ENCODE data around the gene IRF8.

IRF8 gene

DNA sequence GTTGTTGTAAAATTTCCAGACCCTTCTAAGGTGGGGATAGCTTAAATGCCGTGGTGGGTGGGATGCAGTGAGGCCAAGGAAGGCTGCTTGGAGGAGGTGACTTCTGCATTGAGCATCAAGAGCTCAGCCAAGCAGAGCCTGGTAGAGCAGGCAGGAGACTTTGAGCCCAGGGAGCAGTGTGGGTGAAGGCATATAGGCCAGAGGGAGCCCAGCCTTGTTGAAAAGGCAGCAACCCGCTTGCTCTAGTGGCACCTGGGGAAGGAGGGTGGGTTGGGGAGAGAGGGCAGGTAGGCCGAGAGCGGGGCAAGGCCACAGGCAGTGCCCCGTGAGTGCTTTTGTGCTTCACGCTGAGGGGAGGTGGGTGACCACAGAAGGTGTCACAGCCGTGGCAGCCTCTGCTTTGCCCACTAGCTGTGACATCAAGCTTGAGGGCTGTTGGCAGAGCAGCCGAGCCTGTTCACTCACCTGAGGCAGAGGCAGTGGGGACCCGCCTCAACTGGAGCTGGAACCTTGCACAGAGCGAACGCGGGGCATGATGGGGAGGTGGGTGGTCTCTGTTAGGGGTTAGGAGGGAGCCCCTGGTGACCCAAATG lies 56.1 kb downstream of the IRF8 start:
- no peak for DNase-seq (ENCODE audit: low read depth, low spot score)

DNA sequence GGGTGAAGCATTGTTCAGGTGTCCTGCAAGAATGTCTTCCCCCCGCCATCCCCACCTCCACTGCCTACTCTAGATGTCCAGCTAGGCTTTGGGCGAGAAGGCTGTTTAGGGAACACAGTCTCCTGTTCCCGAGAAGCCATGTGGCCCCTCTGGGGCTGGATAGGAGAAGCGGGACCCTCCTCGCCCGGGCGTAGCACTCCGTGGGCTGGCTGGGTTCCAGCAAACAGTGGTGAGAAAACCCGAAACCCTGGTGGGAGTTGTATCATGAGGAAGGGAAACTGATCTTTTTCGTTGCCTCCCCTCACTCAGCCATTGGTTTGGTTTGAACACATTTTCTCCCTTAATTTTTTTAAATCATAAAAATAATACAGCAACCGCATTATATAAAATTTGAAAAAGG lies 56.6 kb downstream of the IRF8 start:
- no peak for DNase-seq (ENCODE audit: low read depth, low spot score)

GRCh38 chr16:85956426-85956825 lies 57.5 kb downstream of the IRF8 start:
- no peak for DNase-seq (ENCODE audit: low read depth, low spot score)

DNA sequence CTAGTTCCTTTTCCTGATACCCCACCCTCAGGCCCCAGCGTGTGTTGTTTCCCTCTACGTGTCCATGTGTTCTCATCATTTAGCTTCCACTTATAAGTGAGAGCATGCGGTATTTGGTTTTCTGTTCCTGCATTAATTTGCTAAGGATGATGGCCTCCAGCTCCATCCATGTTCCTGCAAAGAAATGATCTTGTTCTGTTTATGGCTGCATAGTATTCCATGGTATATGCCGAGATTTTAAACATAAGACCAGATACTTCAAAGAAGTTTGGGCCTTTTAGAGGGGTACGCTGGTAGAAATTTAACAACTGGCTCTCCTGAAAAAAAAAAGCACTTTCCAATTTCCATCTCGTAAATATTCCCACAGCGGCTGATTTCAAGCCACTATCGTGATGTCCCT lies 59.8 kb downstream of the IRF8 start:
- no peak for DNase-seq (ENCODE audit: low read depth, low spot score)

DNA sequence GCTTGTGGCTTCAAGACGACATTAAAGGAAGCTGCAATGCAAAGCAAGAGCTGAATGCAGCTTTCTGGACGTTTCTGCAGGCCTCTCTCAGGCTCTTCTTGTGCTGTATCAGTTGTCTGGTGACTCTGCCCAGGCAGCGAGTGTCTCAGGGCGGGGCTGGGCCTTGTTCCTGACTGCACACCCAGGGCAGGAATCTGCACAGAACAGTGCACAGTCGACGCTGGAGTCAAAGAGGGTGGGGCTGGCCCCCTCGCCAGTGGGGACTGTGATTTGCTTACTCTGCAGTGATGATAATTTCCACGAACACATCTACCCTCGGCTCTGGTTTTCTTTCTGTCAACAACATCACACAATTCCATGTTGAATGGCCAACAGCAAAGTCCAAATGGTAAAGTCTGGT lies 60.7 kb downstream of the IRF8 start:
- no peak for DNase-seq (ENCODE audit: low read depth, low spot score)

DNA sequence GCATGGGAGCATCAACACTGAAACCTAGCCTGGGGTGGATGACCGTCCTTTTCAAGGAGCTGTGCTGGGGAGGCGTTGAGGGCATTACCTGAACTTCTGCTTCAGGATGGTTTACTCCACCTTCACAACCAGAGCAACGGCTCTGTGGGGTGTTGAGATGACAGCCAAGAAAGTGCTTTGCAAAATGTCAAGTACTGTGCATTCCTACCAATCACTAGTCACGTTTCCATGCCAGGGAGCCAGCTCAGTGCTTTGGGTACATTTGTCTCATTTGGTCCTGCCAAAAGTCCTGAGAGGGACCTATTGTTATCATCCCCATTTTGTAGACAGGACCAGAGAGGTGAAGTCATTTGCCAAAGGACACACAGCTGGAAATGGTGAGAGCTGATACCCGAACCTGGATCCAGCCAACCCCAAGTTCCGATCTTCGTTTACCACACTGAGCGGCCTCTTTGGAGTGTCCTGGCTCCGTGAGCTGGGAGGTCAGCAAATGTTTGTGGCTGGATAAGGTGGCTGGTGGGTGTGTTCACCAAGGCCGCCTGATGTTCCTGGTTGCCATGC lies 61.6 kb downstream of the IRF8 start:
- no peak for DNase-seq (ENCODE audit: low read depth, low spot score)

DNA sequence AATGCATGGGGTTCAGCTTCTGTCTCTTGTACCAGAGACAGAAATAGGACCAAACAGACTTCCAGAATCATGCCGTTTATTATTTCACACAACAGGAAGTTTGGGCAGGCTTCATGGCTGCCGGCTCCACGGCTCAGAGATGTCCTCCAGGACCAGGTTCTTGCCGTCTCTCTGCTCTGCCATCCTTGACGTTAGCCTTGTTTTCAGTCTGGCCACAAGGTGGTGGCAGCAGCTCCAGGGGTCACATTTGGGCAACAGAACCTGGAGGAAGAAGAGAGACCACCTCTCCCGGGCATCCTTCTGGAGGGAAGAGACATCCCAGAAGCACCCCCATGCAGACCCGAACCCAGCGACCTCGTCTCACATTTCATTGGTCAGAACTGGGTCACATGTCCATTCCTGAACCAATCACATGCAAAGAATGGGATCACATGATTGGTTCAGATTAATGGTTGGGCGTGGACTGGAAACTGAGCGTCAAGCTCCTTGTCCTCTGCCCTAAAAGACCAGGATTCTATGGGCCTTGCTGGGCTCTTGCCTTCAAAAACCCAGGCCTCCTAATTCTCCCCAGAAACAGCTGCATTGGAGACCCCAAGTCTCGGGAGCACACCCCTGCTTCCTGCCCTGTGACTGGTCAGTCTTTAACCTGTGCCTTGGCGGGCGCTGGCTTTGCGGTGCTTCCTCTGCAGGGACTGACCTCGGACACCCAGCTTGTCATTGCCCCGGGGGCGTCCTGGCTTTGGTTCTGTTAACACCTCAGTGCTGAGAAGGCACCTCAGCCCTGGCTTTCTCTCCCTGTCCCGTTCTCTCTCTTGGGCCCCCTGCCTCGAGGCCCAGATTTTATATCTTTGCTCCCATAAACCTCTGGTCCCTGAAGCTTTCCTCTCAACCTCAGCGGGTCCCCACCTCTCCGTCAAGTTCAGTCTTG lies 63.3 kb downstream of the IRF8 start:
- no peak for DNase-seq (ENCODE audit: low read depth, low spot score)

GRCh38 chr16:85963753-85964285 lies 64.9 kb downstream of the IRF8 start:
- no peak for DNase-seq (ENCODE audit: low read depth, low spot score)

- no peak for DNase-seq (ENCODE audit: low read depth, low spot score)
Observed at GRCh38 chr16:85965125-85965524, 66.2 kb downstream of the IRF8 start.

GRCh38 chr16:85967111-85967510 lies 68.1 kb downstream of the IRF8 start:
- DNase-seq (ENCODE audit: low read depth, low spot score), result no peak

DNA sequence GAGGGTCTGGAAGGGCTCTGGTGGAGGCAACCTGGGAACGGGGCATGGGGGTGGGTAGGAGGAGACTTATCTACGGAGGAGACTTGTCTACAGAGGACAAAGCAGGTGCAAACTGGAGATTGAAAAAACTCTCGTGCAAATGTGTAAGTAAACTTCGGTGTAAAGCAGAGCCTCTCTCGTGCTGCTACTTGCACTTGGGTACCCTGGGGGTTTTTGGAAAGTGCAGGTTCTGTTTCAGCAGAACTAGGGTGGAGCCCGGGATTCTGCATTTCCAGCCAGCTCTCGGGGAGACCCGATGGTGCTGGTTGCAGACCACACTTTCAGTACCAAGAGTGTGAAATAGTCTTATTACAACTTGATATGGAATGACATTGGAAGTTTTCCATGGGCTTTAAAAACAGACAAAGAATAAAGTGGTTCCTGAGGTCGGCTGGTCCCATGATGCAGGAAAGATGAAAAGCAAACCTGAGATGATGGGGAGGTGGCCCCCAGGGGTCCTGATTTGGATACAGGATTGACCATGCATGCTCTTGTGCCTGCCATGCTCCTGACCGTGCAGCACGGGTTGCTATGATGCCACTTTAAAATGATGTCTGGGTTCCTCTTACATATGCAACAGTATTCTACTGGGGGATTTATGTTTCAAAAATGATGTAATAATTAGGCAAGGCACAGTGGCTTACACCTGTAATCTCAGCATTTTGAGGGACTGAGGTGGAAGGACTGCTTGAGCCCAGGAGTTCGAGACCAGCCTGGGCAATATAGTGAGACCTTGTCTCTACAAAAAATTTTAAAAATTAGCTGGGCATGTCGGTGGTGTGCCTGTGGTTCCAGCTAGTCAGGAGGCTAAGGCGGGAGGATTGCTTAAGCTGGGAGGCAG lies 69.3 kb downstream of the IRF8 start:
- DNase-seq (ENCODE audit: low read depth, low spot score), result no peak

- DNase-seq (ENCODE audit: low read depth, low spot score), result no peak
Observed at GRCh38 chr16:85969159-85969558, 70.2 kb downstream of the IRF8 start.

GRCh38 chr16:85969591-85969990 lies 70.6 kb downstream of the IRF8 start:
- DNase-seq (ENCODE audit: low read depth, low spot score), result no peak

DNA sequence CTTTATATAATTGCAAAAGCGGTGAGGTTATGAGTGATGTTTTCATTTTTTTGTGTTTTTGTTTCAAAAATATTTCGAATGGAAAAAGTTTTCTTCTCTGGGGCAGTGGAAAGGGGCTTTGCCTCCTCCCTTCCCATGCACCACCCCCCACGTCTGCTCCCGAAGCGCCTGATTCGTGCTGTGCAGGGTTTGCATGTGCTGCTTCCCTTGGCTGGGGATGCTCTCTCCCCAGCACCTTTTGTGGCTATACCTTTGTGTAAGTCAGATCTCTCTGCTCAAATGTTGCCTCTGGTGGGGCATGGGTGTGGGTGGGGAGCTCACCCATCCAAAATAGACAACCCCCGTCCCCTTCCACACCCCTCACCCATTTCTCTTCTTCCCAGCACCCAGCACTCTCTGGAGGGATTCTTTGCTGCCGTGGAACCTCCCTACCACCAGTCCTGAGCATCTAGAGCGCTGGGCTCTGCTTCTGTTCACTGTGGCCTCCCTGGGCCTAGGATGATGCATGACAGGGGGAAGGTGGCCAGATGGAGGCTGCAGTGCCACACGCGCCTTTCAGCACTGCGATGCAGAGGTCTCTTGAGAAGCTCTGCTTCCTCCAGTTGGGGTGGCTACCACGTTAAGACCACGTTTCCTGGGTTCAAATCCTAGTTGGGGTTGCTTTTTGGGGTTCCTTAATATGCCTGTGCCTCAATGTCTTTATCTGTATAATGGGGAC lies 71.2 kb downstream of the IRF8 start:
- no peak for DNase-seq (ENCODE audit: low read depth, low spot score)

DNA sequence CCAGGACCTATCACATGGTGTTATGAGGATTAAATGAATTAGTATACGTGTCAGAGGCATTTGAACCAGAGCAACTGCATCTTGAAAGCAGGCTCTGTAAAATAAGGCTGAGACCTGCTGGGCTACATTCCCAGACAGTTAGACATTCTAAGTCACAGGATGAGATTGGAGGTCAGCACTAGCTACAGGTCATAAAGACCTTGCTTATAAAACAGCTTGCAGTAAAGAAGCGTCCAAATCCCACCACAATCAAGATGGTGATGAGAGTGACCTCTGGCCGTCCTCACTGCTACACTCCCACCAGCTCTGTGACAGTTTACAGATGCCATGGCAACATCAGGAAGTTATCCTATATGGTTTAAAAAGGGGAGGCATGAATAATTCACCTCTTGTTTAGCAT lies 71.8 kb downstream of the IRF8 start:
- no peak for DNase-seq (ENCODE audit: low read depth, low spot score)

Measured in activated CD4-positive, CD25-positive, alpha-beta regulatory T cell treated with anti-CD3 and anti-CD28 coated beads, Interleukin-2, amount 50 U/mL, for 16 hours (primary cell).